Measurements from ENCODE around the gene CRB3.
A peak's percentile ranks its signal among the peaks of the same experiment; 100 is the strongest.
"Not testable (repeated sequence)": the region's sequence is repeated elsewhere in the genome, so short reads cannot be mapped to it uniquely, and the experiment has no call there.

The CRB3 gene

DNA sequence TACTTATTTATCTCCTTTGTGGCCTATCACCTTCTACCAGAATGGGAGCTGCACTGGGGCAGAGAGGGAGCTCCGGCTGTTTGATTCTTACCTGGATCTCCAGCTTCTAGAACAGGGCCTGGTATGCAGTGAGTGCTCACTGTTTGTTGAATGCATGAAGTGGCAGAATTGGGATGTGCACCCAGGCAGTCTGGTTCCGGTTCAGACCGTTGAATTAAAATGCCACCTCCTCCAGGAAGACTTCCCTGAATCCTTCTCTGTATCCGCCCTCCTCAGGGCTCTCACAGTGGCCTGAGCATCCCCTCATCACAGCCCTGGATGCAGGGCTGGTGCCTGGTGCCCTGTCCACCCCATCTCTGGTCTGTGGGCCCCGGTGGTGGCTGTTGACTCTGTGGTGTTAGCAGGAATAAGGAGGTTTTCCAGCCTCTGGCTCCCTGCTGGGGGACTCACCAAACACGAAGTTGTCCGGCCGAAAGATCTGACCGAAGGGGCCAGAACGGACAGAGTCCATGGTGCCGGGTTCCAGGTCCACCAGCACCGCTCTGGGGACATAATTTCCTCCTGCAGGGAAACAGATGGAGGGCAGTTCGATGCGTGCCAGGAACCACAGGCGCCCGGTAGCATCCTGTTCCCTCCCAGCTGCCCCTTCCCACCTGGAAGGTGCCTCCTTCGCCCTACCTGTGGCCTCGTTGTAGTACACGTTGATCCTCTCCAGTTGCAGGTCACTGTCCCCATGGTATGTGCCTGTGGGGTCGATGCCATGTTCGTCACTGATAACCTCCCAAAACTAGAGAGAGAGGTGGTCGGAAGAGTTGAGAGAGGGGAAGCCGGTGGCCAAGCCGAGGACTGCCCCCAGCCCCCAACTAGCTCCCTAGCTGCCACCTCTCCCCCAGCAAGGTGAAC, 37.0 kb downstream of the CRB3 start:
- no peaks in the 10 kb centered on the region for H3K9me3 Mint-ChIP-seq
- H3K36me3 Mint-ChIP-seq (ENCODE audit: low read depth): no peaks in the 10 kb centered on the region
- TF ChIP-seq CTCF (IDR thresholded peaks at IDR 0.05): no peak
- H3K4me3 Mint-ChIP-seq: peak overlapping the region; percentile 88
- DNase-seq: no peak
- H3K27me3 Mint-ChIP-seq (ENCODE audit: low read depth, poor library complexity): peaks cover 74% of the 10 kb centered on the region
- no peak overlapping the region for H3K27ac Mint-ChIP-seq
- peaks cover 9% of the 10 kb centered on the region for H3K4me1 Mint-ChIP-seq

DNA sequence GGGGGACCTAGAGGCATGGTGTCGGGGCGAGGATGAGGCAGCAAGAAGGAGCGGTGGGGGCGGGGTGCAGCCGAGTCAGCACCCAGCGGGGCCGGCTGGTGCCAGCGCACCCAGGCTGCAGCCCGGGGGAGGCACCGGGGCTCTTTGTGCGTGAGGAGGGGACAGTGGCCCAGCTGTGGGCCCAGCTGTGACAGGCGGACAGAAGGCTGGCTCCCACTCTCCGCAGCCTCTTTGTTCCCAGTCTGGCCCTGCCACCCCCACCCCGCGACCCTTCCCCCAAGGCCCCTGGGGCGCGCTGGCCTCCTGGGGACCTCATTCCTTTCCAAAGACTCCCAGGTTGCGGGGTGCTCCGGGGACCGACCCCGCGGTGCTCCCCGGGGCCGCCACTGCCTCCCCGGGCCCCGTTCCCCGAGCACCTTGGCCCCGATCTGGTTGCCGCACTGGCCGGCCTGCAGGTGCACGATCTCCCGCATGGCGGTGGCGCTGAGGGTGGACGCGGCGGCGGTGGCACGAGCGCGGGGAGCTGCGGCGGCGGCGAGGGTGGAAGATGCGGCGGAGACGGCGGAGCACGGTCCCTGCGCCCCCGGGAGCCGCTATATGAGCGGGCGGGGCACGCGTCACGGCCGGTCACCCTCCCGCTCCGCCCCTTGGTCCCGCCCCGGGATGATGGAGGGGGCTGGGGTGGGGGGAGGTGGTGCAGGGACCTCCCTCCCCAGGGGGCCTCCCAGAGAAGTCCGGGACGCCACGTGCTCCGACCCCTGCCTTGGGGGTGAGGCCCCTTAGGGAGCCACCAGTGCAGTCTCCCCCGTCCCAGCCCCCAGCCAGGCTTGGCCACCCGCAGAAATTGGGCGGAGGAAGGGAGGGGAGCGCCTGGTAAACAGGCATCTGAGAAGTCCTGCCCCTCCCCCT, 37.9 kb downstream of the CRB3 start, which contains the start of gene TUBB4A:
Gene TUBB4A, minus strand, starts transcription at position 570 of the 909 bp plus-strand sequence. Its CDS starts 97 bp downstream, at position 473.
- no peak for TF ChIP-seq CTCF (IDR thresholded peaks at IDR 0.05)
- peak within 1 kb of the TSS; percentile 88 for H3K4me3 Mint-ChIP-seq
- H3K4me1 Mint-ChIP-seq: peaks cover 9% of the 10 kb centered on the region
- peaks cover 77% of the 10 kb centered on the region for H3K27me3 Mint-ChIP-seq (ENCODE audit: low read depth, poor library complexity)
- no peaks in the 10 kb centered on the region for H3K9me3 Mint-ChIP-seq
- no peak within 1 kb of the TSS for H3K27ac Mint-ChIP-seq
- peak; percentile 60 for DNase-seq
- no peaks in the 10 kb centered on the region for H3K36me3 Mint-ChIP-seq (ENCODE audit: low read depth)

- H3K27me3 Mint-ChIP-seq (ENCODE audit: low read depth, poor library complexity): peaks cover 65% of the 10 kb centered on the region
- peaks cover 9% of the 10 kb centered on the region for H3K4me1 Mint-ChIP-seq
- TF ChIP-seq CTCF (IDR thresholded peaks at IDR 0.05): no peak
- no peaks in the 10 kb centered on the region for H3K36me3 Mint-ChIP-seq (ENCODE audit: low read depth)
- H3K4me3 Mint-ChIP-seq: peak overlapping the region; percentile 49
- H3K9me3 Mint-ChIP-seq: no peaks in the 10 kb centered on the region
- DNase-seq: no peak
- no peak overlapping the region for H3K27ac Mint-ChIP-seq
Measured at GRCh38 chr19:6503407-6504201, 39.5 kb downstream of the CRB3 start.

- H3K36me3 Mint-ChIP-seq (ENCODE audit: low read depth); H3K27ac Mint-ChIP-seq; H3K9me3 Mint-ChIP-seq; DNase-seq; H3K4me3 Mint-ChIP-seq; H3K4me1 Mint-ChIP-seq: not testable (repeated sequence)
- peaks cover 20% of the 10 kb centered on the region for H3K27me3 Mint-ChIP-seq (ENCODE audit: low read depth, poor library complexity)
Measured at GRCh38 chr19:6508028-6508771, 44.1 kb downstream of the CRB3 start.

DNA sequence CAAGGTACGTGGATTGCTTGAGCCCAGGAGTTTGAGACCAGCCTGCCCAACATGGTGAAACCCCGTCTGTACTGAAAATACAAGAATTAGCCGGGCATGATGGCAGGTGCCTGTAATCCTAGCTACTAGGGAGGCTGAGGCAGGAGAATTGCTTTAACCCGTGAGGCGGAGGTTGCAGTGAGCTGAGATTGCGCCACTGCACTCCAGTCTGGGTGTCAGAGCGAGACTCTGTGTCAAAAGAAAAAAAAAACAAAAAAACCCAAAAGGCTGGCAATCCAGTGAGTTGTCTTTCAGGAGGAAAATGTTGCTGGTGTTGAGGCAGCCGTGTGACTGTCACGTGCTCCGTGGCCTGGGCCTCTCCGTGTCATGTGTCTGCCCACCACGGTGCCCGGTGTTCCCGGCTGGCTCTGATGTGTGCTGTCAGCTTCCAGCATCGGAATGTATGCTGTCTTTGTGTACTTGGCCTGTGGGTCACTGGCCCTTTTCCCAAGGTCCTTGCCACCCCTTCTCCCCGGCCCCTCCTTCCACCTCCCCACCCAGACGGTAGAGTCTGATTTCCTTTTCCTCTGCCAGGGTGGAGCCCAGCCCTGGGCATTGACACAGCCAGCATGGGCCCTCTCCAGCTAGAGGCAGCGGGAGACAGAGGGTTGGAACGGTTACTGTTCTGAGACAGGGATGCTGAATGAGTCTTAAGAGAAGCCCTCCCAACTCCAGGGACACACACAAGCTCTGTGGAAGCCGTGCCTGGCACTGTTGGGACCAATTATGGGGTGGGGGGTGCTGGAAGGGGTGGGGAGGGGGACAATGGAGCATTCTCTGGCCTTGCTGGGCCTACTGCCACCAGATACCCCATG, 45.3 kb downstream of the CRB3 start:
- H3K4me1 Mint-ChIP-seq: peaks cover 7% of the 10 kb centered on the region
- no peak for DNase-seq
- peaks cover 19% of the 10 kb centered on the region for H3K27me3 Mint-ChIP-seq (ENCODE audit: low read depth, poor library complexity)
- H3K9me3 Mint-ChIP-seq: no peaks in the 10 kb centered on the region
- no peak overlapping the region for H3K27ac Mint-ChIP-seq
- no peak for TF ChIP-seq CTCF (IDR thresholded peaks at IDR 0.05)
- no peaks in the 10 kb centered on the region for H3K36me3 Mint-ChIP-seq (ENCODE audit: low read depth)
- H3K4me3 Mint-ChIP-seq: no peak overlapping the region

All from nephron progenitor cell (in vitro differentiated cells).